ENCODE results near the gene TMEM217.
"Not testable (repeated sequence)": the region's sequence is repeated elsewhere in the genome, so short reads cannot be mapped to it uniquely, and the experiment has no call there.

TMEM217 gene

DNA sequence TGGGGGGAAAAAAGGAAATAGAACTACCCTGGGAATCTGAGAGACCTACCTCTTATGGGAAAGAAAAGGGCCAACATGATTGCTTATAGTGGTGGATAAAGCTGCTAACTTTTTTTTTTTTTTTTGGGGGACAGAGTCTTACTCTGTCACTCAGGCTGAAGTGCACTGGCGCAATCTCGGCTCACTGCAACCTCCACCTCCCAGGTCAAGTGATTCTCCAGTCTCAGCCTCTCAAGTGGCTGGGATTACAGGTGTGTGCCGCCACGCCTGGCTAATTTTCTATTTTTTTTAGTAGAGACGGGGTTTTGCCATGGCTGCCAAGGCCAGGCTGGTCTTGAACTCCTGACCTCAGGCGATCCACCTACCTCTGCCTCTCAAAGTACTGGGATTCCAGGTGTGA is 39.9 kb downstream of the TMEM217 start:
- DNase-seq (ENCODE audit: low read depth in 2 of 2): no peak

DNA sequence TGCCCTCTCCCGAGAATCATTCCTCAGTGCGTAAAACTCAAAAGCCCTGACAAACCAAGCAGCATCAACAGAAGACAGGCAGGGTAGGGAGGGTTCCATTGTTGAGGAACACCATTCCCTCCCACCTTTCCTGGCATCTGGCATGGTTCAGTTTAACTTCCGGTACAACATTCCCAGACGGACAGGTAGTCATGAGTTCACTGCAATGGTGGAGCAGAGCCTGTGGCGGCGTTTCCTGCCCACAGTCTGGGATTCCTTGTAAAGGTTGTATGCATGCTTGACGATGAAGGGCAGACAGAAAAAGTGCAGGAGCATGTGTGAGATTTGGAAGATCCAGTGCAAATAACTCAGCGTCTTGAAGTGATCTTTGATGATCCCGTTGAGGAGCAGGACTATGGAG is 45.7 kb downstream of the TMEM217 start:
- DNase-seq (ENCODE audit: low read depth in 2 of 2): no peak

DNA sequence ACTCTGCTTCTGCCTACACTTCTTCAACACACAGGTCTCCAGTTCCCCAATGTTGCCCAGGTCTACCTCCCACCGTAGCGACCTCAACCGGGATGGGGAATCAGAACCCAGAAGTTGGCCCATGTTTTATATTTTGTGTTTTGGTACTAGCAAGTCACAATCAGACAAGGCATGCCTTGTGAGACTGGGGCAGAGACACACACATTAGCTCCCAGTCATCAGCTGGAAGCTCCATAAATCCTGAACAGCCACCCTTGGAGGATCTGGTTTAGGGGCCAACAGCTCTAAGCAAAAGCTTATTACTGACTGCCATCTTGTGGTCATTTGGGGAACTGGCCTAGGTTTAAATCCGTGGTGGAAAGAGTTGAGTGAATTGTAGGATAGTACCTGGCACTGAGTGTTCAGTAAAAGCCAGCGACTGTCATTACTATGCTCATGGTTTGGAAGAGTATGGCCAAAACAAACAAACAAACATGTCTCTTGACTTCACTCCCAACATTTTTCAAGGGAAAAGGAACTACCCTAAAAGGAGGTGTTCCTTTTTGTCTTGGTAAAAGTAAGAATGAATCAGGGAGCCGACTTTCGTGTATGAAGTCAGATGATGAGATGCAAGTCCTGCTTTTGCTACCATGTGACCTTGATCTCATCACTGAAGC is 47.5 kb downstream of the TMEM217 start:
- DNase-seq (ENCODE audit: low read depth in 2 of 2): peak; percentile 48 to 49

GRCh38 chr6:37209461-37210205 is 48.3 kb downstream of the TMEM217 start:
- peak in 1 of 2 donors; percentile 16 for DNase-seq (ENCODE audit: low read depth in 2 of 2)

DNA sequence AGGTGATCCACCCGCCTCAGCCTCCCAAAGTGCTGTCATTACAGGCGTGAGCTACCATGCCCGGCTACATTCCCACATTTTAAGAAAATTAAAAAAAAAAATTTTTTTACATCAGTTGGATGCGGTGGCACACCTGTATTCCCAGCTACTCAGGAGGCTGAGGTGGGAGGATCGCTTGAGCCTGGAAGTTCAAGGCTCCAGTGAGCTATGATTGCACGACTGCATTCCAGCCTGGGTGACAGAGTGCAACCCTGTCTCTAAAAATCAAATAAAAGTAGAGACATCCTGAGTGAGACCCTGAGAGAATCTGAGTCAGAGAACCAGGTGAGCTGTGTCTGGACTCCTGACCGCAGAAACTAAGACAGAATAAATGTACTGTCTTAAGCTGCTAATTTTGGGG is 49.2 kb downstream of the TMEM217 start:
- DNase-seq (ENCODE audit: low read depth in 2 of 2): no peak

- peak; percentile 69 to 76 for DNase-seq (ENCODE audit: low read depth in 2 of 2)
Observed at GRCh38 chr6:37207903-37208456, 50.0 kb downstream of the TMEM217 start.

GRCh38 chr6:37206622-37207021 is 51.3 kb downstream of the TMEM217 start:
- DNase-seq (ENCODE audit: low read depth in 2 of 2): no peak

GRCh38 chr6:37205997-37206340 is 52.0 kb downstream of the TMEM217 start:
- no peak for DNase-seq (ENCODE audit: low read depth in 2 of 2)

DNA sequence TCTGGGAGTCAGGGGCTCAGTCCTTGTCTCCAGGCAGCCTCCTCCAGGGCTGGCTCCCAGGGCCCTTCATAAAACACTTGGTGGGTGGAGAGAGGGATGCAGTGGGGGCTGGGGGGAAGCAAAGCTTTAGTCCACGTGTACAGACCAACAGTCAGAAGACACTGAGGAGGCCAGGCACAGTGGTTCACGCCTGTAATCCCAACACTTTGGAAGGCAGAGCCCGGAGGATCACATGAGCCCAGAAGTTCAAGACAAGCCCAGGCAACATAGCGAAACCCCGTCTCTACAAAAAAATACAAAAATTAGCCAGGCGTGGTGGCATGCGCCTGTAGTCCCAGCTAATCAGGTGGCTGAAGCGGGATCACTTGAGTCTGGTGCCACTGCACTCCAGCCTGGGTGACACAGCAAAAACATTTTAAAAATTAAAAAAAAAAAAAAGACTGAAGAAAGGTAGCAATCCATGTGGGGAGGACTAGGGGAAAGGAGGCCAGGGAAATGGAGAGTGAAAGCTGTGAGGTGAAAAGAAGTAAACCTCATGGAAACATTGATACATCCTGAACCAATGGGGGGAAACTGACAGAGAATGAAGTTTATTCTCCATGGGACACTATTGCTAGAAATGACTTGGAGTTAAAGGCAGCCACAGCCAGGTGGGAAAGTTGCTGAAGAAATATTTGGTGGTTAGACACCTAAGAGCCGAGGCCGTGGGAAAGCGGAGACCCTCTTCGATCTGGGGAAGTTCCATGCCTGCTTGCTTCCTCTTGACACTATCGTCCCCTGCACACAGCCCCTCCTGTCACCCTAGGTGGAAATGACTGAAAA is 52.6 kb downstream of the TMEM217 start:
- no peak for DNase-seq (ENCODE audit: low read depth in 2 of 2)

DNA sequence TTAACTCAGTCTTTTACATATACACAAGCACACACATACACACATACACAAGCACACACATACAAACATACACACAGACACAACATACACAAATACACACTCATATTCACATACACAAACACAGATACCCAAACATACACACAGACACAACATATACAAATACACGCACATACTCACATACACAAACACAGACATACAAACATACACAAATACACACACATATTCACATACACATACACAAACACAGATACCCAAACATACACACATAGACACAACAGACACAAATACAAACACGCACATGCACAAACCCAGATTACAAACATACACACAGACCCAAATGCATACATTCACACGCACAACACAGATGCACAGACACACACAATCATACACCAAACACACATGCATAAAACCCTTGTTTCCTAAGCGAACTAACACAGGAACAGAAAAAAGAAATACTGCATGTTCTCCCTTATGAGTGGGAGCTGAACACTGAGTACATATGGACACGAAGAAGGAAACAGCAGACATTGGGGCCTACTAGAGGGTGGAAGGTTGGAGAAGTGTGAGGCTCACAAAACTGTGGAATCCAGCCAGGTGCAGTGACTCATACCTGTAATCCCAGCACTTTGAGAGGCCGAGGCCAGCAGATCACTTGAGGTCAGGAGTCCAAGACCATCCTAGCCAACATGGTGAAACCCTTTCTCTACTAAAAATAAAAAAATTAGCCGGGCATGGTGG is 53.8 kb downstream of the TMEM217 start:
- DNase-seq (ENCODE audit: low read depth in 2 of 2): no peak

DNA sequence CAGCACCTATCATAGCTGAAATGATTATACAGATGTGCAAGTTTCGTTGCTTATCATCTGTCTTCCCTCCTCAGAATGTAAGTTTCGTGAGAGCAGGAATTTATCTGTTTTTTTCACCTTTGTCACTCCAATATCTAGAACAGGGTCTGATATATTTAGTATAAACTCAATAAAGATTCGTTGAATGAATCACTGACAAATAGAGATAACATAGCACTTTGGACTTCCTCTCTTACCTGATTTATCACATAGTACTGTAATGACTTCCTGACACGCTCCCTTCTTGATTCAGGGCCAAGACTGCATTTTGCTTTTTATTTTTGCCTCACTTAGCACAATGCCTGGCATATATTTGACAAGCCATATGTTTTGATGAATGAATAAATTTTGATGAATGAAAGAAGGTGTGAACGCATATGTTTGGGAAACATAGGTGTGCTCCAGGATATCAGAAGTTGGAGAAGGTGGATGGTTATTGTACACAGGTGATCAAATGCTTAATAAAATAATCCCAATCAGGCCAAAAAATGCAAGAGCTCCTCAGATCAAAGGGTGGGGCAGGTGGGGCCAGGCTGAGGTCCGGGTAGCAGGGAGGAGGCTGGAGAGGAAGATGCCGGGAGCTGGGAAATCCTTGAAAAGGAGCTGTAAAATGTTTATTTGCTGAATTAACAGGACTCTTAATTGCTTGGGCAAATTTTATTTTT is 55.0 kb downstream of the TMEM217 start:
- DNase-seq (ENCODE audit: low read depth in 2 of 2): no peak

DNA sequence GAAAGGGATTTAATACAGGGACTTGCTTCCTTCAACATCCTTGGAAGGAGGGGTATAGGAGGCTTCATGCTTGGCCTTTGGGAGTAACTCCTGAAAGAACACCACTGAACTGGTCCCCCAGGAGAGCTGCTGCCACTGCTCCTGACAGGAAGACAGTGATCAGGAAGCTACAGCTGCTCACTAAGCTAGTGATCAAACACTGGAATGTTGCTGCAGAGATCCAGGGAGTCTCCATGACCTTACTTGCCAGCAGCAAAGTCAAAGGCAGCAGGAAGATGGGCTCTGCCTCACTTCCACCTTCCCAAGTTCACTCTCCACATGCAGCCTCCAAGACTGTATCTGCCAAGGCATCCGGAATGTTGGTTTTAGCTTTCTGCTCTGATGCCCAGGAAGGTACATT is 56.2 kb downstream of the TMEM217 start:
- no peak for DNase-seq (ENCODE audit: low read depth in 2 of 2)

DNA sequence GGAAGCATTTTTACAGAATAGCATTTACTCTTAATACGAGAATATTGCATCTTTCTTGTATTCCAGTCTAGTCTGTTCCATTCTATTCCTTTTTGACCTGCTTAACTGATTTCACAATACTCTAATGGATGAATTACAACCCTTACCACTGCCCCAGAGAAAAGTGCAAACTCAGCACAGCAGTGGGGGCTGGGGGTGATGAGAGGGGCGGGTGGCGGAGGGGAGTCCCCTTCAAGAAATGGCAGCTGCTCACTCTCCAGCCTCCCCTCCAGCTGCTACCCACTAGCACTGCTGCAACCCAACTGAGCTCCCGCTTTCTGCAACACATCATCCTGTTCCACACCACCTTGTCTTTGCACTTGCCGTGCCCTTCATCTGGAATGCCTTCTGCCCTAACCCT is 57.9 kb downstream of the TMEM217 start:
- no peak for DNase-seq (ENCODE audit: low read depth in 2 of 2)

DNA sequence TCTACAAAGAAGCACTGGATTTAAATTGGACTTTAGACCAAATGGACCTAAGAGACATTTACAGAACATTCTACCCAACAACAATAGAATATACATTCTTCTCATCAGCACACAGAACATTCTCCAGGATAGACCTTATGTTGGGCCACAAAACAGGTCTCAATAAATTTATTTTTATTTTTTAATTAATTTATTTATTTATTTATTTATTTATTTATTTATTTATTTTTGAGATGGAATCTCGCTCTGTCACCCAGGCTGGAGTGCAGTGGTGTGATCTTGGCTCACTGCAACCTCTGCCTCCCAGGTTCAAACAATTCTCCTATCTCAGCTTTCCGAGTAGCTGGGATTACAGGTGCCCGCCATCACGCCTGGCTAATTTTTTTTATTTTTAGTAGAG is 61.5 kb downstream of the TMEM217 start:
- DNase-seq (ENCODE audit: low read depth in 2 of 2): not testable (repeated sequence)

DNA sequence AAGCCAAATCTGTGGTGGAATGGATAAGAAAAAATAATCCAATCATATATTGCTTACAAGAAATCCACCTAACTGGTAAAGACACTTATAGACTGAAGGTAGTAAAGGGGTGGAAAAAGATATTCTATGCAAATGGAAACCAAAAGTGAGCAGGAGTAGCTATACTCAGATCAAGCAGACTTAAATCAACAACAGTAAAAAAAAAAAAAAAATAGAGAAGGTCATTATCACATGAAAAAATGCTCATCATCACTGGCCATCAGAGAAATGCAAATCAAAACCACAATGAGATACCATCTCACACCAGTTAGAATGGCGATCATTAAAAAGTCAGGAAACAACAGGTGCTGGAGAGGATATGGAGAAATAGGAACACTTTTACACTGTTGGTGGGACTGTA is 63.1 kb downstream of the TMEM217 start:
- not testable (repeated sequence) for DNase-seq (ENCODE audit: low read depth in 2 of 2)

- no peak for DNase-seq (ENCODE audit: low read depth in 2 of 2)
Observed at GRCh38 chr6:37192666-37193065, 65.3 kb downstream of the TMEM217 start.

- DNase-seq (ENCODE audit: low read depth in 2 of 2): no peak
Observed at GRCh38 chr6:37190159-37190535, 67.8 kb downstream of the TMEM217 start.

GRCh38 chr6:37188962-37189510 is 68.9 kb downstream of the TMEM217 start:
- no peak for DNase-seq (ENCODE audit: low read depth in 2 of 2)

DNA sequence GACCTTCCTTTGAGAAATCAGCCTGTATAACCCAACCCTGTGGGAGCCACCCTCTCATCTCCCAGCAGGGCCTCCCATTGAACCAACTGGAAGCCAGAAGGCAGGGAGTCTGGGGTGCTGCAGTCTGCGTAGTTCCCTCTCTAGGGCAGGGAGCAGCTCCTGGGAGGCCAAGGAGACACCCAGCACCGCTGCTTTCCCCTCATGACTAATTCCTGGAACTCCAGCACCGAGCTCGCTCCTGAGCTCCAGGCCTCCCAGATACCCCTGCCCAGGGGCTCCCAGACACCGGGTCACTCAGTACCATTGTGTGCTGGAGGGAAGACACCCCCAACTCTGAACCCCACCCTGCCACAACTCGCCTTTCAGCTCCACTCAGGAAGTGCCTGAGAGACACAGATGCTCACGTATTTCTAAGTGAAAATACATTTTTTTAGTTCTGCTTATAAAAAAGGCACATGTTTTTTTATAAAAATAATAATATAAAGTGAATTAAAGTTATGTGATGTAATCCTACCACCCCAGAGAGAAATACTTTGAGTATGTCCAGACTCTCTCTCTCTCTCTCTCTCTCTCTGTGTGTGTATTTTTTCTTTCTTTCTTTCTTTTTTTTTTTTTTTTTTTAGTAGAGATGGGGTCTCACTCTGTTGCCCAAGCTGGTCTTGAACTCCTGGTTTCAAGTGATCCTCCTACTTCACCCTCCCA is 70.5 kb downstream of the TMEM217 start:
- DNase-seq (ENCODE audit: low read depth in 2 of 2): no peak
